Myocyte (in vitro differentiated cells): ENCODE data around the gene F12. TPM values are rescaled to one million over a fixed set of nuclear protein-coding genes. Genes with fewer than 3 reads are reported as not detected.

Experiments
- DNase-seq: peaks from one replicate; pipeline ENCODE4 v3.0.0-alpha.2; 2012; ENCODE audit warnings: low read depth
- total RNA-seq: library from RNA; depleted of rRNA; stranded (reverse); fragments of >200 nt; gene quantifications from 2 replicates; pipeline ENCODE4 v1.2.3, GENCODE V29; 2014

F12 gene
- total RNA-seq, 1 donor from 2014 or later = 0.86 TPM

DNA sequence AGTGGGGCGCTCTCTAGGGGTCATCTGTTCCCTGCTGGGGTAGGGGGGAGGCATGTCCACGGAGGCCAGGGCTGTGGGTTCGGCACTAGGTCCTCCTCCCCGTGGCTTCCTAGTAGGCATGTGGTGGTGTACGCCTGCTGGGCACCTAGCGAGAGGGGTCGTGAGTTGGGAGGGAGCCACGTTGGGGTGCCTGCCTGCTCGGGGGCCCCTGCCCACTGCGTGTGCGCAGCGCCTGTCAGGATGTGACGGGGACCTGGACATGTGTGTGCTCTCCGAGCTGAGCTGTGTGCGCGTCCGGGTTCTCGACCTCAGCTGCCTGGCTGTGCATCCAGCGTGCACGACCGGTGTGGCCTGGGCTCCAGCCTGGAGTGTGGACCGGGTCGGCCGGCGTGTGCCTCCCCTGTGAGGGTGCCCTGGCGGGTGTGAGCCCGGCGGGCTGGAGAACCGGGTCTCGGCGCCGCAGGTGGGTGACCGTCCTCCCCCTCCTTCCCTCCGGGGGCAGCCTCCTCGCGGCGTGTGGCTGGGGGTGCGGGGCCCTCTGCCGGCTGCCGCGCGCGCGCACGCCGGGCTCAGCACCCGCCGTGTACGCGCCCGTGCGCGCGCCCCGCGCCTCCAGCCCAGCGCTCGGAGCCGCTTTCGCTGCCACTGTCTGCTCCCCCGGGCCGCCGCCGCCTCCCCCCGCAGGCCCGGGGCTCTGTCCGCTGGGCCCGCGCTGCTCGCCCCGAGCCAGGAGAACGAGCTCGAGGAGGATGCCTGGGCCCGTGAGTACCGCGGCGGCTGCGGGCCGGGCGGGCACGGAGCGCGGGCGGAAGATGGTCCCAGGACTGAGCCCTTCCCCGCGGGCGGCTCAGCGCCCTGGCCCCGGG is 37.1 kb upstream of the F12 start, which contains the start of gene PRR7:
TSS of gene PRR7 (plus strand) at position 615 of the 866 bp plus-strand sequence. CDS start 8,254 bp downstream, outside the sequence.
- DNase-seq = peak; percentile 70

DNA sequence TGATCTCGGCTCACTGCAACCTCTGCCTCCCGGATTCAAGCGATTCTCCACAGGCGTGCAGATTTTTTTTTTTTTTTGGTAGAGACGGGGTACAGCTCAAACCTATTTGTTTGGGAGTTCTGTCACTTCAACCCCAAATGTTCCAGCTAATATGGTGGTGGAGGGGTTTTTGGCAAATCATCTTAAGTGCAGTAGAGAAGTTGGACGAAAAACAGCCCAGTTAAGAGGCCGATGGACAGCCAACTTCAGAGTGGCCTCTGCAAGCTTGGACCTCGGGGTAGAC is 36.5 kb upstream of the F12 start:
- DNase-seq = no peak

DNA sequence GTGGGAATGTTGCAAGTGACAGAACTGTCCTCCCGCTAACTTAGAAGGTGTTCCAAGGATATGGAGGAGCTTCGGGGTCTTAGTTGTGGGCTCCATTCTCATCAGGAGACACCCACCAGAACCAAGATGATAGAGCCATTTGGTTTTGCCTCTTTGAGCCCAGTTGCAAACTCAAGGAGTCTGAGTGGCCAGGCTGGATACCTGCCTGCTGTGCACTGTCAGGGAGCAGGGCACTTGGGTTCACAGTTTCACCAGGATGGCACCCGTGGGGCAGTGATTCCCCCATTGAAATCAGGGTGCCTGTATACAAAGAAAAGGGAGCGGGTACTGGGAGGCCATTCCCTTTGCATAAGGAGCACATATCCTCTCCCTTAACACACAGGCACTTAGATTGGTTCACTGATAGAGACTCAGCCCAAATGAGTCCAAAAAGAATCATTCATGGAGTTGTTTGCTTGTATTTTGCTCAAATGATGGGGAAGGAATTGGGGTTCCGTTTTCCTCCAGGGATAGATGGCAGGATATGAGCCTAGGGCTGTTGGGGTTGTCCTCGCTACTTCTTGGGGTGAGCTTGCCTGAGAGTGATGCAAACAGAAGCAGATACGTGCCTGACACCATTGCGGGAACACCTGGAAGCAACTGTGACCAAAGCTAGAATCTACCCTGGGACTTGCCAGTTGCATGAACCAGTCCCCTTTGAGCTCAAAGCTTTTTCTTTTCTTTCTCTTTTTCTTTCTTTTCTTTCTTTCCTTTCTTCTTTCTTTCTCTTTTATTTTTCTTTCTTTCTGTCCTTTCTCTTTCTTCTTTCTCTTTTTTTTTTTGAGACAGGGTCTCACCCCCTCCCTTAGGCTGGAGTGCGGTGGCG is 35.9 kb upstream of the F12 start:
- no peak for DNase-seq

DNA sequence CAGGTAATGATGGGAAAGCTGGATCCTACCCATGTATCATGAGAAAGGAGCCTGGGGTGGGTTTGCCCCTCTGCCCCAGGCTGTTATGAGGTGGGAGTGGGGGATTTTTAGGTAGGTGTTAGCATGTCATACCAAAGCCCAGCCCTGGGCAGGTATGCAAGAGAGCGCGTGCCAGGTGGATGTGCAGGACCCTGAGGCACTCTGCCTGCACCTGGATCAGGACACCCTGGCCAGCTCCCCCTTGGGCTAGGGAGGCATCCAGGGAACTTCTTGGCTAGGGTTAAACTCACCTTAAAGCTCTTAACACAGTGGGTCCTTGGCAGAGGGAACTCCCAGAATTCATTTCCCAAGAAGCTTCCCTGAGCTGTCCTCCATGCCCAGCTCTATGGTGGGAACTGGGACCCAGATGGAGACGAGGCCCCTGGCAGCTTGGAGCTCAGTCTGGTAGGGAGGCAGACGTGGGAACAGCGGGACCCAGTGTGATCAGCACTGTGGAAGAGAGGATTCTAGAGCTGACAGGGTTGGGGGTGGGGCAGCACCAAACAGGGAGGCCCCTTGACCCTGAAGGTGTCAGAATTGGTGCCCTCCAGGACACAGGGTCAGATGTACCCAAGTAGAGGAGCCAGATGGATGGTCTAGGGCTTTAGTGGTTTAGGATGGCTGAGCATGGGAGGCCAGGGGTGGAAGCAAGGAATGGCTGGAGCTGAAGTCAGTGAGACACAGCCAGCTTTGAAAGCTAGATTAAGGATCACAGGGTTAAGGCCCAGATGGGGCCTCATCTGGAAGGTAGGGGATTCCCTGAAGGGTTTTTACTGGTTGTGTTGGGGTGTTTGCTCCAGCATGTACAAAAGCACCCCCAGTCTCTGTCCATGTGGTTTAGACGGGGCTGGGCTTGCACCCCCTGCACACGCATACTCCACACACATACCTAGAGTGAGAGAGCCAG is 35.0 kb upstream of the F12 start:
- DNase-seq = no peak

DNA sequence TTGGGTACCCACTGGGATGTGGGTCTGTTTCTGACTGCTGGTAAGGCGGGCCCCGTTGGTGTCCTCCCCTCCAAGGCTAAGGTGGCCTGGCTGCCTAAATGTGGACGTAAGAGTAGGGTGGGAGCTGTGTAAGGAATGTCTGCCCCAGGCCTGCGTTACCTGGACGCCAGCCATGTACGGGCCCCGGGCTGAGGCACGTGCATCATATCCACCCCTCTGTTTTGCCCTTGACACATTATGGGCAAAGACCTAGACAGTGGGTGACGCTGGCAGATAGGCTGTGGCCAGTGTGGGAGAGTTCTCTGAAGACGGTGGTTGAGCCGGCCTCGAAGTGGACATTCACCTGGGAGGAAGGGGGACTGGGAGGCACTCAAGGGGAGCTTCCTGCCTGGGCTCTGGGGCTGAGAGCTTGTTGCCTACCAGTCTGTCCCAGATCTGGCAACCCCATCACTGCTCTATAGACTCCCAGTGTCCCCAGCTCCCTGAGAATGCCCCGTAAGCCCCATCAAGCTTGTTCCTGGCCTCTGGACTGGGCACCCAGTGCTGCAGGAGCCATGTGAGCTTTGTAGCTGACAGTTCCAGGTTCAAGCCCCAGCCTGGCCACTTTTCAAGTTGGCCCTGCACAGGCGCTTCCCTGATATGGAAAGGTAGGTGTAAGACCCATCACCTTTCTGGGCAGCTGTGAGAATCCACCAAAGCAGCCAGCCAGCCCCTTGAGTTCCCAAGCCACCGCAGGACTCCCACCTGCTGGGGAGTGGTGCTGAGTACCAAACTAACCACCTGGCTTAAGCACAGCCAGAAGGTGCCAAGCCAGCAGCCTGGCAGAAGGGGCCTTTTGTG is 34.0 kb upstream of the F12 start:
- DNase-seq = no peak

DNA sequence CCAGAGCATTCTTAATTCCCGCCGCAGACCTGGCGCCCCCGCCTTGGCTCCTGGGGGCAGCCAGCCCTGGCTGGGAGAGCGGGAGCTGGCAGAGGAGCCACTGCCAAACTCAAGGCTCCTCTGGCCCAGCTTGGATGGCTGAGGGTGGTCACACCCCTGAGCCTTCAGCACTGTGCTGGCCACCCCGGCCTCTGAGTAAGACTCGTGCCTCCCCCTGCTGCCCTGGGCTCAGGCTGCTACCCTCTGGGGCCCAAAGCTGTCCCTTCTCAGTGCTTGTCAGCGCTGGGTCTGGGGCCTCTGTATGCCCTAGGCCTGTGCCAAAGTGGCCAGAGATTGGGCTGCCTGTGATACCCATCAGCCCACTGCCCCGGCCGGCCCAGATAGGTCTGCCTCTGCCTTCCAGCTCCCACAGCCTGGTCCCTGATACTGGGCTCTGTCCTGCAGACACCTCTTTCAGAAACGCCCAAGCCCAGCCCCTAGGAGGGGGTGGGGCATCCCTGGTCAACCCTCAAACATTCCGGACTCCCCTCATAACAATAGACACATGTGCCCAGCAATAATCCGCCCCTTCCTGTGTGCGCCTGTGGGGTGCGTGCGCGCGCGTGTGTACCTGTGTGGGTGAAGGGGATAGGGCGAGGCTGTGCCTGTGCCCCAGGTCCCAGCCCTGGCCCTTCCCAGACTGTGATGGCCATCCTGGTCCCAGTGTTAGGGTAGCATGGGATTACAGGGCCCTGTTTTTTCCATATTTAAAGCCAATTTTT is 32.9 kb upstream of the F12 start:
- no peak for DNase-seq

DNA sequence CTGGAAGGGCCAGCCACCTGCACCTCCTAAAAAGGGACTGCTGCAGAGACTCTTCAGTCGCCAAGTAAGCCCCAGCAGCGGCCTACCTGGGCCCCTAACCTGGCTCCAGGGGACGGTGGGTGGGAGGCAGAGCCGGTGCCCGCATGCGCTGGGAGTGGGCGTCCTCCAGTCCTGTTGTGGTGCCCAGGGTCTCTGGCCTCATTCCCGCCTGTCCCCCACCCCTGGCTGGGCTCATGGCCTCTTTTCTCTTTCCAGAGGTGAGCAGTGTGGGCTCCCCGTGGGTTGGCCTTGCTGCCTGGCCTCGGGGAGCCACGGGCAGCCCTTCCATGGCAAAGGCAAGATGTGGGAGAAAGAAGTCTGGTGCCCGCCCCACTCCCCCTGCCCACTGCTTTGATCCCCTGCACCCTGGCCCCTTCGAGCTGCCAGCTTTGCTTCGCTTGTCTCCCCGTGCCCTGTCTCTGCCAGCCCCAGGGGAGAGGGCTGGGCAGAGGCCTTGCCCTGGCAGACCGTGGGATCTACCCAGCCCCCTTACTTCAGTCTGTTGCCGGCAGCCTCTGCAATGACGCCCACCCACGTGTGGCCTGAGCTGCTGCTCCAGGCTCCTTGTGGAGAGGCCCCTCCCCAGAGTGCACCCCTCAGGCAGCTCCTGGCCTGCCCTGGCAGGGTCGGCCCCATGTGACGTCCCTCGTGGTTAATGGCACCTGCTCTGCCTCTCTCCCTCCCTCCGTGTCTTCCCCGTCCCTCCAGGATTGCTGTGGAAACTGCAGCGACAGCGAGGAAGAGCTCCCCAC is 31.8 kb upstream of the F12 start:
- peak; percentile 52 for DNase-seq

DNA sequence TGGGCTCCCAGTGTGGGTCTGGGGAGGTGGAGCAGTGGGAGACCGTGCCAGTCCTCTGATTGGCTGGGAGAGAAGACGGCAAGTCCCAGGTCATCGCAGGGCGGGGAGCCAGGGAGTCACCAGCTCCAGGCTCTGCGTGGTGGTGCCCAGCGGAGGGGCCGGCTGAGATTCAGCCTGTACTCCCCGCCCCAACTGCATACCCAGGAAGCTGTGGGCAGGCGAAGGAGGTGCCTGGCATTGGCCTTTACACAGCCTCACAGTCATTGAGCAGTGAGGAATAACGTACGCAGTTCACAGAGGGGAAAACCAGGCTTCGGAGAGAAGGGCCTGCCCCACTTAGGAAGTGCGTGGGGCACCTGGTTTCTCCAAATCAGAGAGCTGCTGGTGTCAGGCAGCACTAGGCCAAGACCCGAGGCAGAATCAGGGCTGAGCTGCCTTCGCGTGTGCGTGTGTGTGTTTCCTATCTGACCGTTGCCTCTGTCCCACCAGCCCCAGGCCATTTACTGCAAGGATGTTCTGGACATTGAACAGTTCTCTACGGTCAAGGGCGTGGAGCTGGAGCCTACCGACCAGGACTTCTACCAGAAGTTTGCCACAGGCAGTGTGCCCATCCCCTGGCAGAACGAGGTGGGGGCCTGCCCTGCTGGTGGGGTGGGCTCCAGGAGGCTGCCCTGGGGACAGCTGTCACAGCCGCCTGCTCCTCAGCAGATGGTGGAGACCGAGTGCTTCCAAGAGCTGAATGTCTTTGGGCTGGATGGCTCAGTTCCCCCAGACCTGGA is 31.0 kb upstream of the F12 start:
- no peak for DNase-seq

DNA sequence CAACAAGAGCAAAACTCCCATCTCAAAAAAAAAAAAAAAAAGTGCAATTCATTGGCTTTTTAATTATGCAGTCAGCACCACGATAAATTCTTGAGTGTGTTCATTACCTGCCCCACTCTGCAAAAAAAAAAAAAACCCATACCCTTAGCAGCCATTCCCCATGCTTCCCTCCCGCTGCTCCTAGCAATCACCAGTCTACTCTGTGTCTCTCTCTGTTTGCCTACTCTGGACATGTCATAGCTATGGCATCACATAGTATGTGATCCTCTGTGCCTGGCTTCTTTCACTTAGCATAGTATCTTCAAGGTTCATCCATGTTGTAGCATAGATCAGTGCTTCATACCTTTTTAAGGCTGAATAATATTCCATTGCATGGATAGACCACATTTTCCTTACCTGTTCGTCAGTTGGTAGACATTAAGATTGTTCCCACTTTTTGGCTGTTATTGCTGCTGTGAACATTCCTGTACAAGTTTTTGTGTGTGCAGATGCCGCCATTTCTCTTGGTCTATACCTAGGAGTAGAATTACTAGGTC is 30.2 kb upstream of the F12 start:
- no peak for DNase-seq

DNA sequence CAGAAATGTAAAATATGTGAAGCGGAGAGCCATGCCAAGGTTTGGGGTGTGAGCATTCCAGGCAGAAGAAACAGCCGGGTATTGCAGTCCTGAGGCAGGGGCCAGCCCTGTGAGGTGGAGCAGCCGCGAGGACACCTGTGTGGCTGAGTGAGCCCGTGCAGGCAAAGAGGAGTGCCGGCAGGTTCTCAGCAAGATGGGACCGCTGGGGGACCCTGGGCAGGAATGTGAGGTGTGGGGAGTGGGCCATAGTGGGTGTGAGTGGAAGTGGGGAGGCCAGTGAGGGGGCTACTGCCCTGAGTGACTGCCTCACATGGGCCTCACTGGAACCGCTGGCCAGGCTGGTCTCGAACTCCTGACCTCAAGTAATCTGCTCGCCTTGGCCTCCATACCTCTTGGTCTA is 29.1 kb upstream of the F12 start:
- DNase-seq = no peak

DNA sequence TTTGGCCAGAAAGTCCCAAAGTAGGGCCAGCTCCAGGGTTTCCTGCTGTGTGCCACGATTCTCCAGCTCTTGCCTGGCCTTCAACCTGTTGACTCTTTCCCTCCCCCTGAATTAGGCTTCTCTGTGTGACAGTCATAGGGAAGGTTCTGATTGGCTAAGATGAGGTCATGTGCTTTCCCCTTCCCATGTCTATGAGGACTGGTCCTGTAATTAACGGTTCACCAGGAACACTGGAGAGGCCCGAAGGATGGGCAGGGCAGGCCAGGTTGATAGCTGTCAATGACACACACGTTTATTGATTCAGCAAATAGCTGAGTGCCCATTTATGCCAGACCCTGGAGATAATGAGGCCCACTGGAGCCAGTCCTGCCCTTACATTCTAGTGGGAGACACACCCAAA is 28.3 kb upstream of the F12 start:
- DNase-seq = no peak

DNA sequence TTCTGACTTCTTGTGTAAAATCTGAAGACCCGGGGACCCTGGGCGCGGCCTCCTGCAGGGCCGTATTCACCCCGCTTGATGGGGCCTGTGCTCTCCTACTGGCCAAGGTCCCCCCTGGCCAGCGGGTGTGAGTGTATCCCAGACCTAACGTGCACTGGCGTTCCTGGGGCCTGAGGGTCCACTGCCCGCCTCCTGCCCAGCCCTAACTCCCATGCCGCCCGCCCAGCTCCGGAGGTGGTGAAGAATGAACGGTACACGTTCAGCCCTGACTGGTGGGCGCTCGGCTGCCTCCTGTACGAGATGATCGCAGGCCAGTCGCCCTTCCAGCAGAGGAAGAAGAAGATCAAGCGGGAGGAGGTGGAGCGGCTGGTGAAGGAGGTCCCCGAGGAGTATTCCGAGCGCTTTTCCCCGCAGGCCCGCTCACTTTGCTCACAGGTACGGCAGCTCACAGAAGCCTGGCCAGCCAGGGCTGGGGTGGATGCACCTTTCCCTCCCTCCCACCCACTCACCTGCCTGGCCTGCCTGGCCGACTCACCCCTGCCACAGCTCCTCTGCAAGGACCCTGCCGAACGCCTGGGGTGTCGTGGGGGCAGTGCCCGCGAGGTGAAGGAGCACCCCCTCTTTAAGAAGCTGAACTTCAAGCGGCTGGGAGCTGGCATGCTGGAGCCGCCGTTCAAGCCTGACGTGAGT is 26.6 kb upstream of the F12 start:
- no peak for DNase-seq

DNA sequence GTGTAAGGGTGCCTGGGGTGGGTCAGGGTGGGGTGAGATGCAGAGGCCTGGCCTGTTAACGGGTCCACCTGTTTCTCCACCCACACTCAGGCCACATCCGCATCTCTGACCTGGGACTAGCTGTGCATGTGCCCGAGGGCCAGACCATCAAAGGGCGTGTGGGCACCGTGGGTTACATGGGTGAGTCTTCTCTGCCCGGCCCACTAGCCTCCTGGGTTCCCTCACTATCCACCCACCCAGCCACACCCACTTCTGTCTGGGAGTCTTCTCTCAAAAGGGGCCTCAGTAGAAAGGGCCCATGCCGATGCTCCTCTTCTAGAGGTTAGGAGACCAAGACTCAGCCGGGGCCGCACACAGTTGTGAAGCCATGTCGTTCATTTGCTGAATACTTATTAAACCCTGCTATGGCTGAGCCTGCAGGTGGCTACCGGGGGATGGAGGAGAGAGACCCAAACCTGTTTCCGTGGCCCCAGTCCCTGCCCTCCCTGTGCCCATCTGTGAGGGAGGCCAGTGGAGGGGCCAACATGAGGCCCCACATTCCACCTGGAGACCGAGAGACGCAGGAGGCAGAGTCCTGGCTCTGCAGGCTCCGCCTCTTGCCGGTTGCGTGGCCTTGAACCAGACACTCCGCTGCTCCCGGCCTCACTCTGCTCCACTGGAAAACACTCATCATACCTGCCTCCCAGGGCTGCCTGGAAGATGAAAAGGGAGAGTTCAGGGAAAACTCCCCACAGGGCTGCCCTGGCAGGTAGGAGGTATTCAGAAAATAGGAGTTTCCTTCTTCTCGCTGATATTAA is 25.8 kb upstream of the F12 start:
- no peak for DNase-seq

DNA sequence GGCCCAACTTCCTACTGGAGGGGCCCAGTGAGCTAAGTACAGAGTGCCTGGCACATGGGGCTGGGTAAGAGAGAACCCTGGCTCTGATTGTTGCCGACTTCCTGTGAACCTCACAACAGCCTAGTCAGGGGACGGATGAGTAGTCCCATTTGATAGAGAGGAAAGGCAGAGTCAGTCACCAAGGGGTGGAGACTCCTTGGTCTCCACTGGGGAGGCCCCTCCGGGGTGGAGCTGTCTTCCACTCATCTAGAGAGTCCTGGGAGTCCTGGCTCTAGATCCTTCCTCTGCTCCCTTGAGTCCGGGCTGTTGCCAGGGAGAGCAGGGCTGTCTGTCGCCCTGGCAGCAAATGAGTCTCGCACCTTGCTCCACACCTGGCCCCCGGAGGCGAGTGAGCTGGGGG is 25.1 kb upstream of the F12 start:
- no peak for DNase-seq

DNA sequence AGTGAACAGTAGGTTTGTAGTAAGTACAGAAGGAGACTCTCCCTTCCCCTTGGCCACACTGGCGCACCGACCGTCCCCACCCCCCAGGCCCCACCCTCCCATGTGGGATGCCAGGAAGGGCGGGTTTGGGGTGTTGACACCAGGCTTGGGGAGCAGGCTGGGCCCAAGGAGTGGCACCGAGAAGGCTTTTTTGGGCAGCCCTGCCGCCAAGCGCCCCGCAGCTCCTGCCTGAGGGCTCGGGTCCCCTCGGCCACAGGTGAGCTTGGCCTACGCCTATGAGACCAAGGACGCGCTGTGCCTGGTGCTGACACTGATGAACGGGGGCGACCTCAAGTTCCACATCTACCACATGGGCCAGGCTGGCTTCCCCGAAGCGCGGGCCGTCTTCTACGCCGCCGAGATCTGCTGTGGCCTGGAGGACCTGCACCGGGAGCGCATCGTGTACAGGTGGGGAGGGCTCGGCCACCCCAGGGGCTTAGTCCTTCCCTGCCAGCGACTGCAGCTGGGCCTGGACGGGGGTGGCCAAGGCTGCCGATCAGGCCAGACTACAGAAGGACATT is 24.4 kb upstream of the F12 start:
- no peak for DNase-seq
